Stimulated activated CD4-positive, alpha-beta T cell treated with anti-CD3 and anti-CD28 coated beads, Interleukin-4, amount 100 ng/mL, for 48 hours (primary cell): Measurements from ENCODE around the gene FMN2.

Experiments
- DNase-seq, 2 donors: peaks; one replicate each; pipeline ENCODE4 v3.0.0-alpha.2; 2020; ENCODE audit warnings: low read depth in 2 of 2

FMN2 gene

DNA sequence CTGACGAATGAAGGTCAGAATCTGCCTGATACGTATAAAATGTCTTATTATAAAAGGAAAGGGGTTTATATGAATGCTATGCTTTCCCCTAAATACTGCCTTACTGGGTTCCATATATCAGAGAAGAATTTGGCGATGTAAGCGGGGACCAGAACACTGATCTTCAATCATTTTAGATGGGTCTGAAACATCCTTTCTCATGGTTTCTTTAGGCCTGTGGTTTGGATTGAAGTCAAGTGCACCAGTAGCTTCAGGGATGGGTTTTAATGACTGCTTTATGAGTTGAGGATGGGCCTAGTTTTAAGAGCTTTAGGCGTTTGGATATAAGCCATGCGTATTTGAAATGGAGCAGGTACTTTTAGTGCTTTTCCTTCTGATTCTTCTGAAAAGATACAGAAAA lies 6.9 kb downstream of the FMN2 start:
- DNase-seq = no peak

DNA sequence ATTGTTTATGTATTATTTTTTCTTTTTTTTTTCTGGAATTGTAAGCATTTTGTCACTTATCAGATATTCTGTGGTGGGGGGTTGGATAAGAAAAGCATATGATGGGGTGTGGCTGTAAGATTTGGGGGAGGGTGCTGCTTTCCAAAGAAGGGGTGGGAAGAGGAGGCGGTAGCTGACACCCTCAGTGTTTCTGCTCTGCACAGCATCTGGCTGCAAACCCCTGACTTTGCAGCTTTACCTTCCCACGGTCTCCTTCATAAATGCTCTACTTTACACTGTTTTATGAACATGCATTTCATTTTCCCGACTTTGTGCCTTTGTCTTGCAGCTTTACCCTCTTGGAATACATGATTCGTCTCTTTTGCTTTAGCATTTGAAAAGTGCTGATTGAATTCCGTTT lies 7.6 kb downstream of the FMN2 start:
- DNase-seq = no peak

DNA sequence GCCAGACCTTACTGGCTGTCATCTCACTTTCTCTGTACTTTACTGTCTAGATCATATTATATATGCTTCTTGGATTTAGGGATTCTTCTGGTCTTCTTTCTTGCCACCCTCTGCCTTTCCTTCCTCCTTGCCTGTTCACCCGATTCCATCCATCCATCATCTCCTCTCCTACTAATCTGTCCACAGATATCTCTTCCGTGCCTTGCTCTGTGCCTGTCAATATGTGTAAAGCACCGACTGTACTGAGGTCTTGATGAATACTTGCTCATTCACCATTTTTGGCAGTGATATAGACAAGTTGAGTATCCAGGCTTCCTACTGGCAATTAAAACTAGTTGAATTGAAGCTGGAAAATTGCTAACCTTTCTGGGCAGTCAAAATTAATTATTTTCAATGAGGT lies 8.1 kb downstream of the FMN2 start:
- DNase-seq = no peak

DNA sequence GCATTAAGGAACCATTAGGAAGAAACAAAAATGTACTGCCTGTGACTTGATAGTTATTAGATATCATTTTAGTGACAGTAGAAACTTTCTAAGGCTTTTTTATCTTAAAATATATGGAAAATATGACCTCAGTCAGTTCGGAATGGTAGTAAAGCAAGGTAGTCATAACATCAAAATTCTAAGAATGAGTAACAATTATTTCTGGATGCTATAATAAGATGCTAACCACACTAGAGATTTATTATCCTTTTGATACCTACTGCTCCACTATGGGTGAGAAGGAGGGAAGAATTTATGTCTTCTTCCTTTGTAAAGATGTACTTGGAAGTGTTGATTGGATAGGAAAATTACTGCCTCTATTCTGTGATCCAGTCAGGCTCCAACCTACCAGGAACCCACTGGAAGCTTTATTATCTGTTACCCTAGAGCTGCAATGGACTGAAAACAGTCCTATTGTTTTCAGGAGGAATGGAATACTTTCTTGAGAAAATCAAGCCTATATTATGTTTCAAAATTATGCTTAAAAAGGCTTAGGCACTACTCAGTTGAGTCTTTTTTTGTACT lies 8.8 kb downstream of the FMN2 start:
- DNase-seq = no peak

DNA sequence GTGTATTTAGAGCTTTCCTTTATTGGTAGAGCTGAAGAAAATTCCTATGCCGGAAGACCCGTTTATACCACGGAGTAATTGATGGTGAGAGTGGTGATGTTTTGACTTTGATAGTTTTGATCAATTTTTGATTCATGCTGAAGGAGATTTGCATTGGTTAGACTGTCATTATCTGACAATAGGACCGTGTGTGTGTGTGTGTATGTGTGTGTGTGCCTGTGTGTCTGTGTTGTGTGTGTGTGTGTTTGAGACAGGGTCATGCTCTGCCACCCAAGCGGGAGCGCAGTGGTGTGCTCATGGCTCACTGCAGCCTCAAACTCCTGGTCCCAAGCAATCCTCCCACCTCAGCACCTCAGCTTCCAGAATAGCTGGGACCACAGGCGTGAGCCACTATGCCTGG lies 9.6 kb downstream of the FMN2 start:
- no peak for DNase-seq

DNA sequence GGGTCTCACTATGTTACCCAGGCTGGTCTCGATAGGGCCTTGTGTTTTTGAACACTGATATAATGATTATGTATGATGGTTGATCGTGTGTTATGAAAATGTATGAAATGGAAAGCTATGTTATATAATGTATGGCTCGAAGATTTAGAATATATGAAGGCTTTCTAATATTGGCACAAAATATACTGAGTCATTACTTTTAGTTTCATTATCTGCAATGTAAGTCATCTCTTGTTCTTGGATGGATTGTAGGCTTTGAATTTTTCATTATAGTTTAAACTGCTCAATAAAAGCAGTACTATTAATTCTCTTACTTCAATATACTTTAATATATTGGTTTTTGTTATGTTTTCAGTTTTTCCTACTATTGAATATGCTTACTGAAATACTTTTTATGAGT lies 10.1 kb downstream of the FMN2 start:
- no peak for DNase-seq

DNA sequence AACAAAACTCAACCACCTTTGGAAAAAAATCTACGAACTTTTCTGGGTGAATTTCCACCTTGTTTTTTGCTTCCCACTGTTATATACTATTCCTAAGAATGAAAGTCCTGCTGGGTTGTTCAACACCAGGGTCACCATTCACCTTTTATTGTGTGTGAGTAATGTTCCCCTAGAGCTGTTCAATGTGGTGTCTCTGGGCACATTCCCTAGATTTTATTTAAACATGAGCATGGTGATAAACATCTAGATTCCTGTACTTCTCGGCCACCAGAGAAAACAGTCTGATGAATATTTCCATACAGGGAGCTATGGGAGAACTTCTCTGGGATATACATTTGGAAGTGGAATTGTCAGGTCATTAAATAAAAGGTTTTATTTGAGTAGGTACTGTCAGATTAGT lies 13.0 kb downstream of the FMN2 start:
- DNase-seq = no peak

DNA sequence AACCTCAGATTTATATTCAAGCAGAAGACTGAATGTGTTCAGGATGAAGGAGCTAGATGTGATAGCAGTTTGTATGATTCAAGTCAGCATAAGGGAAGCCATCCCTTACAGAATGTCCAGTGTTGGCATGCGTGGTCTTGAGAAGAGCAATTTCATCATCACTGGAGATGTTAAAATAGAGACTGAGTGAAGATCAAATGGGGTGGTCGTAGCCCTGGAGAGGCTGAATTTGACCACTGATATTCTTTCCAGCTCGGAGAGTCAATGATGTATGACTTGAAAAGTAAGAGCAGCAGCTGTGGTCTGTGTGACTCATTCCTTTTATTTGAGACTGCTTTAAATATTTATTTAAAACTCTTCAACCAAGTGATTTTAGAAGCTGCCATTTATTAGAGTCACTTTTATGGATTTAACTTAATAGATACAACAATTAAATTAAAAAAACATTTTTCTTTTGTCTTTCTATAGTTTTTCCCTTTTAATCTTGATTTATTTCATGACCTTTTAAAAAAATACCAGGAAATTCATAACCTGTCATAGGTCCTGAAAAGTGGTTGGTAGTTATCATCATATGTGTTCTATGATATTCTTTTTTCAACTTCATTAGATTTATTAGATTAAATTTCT lies 15.5 kb downstream of the FMN2 start:
- no peak for DNase-seq

DNA sequence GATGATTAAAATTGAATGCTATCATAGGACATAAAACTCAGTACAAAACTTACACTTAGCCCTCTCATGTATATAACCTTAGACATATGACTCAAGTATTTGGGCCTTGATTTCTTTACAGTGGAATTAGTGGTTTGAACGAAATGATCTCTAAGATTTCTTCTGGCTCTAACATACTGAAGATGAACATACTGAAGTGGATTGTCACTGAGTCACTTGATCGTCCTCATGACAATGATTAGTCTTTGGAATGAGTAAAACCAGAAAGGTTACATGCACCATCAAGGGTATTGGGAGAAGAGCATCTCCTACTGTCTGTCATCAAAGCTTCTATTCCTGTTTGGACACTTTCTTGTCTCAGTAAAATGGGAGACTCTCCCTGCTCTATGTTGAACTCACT lies 17.4 kb downstream of the FMN2 start:
- DNase-seq = no peak

DNA sequence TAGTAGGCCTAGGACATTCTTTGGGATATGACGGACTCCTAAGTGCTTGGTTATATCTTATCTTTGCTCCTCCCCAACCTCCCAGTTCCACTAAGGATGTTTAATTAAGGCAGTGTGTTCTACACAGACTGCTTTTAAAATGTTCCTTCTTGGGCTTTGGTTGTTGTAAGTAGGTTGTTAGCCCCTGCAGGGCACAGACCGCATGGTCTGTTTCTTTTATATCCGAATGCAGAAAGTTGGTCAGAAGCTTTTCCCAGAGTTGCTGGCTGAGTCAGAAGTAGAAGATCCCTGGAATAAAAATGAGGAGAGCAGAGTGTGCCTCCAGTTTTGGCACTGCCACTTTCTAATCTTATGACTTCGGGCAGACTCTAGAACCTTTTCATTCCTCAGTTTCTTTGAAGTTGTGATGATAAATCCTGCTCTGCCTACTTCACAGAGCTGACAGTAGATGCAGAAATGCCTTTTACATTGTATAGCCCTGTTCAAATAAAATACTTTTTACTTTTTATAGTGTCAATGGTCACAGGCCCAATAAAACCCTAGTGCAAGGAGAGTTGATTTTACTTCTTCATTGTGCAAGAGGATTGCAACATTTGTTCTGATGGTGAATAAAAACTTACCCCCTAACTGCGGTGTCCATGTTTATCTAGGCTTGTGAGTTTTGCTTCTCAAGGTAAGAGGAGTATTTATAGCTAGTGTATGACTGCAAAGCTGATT lies 18.4 kb downstream of the FMN2 start:
- DNase-seq = no peak

DNA sequence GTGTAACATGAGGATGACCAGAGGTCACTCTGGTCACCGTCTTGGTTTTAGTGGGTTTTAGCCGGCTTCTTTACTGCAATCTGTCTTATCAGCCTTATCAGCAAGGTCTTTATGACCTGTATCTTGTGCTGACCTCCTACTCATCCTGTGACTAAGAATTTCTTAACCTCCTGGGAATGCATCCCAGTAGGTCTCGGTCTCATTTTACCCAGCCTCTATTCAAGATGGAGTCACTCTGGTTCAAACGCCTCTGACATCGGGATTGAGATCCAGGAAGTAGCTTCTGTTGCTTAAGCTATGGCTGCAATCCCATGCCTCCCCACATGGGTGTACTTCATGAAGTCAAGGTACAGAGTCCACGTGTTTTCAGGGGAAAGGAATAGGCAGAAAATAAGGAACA lies 19.9 kb downstream of the FMN2 start:
- DNase-seq = no peak

DNA sequence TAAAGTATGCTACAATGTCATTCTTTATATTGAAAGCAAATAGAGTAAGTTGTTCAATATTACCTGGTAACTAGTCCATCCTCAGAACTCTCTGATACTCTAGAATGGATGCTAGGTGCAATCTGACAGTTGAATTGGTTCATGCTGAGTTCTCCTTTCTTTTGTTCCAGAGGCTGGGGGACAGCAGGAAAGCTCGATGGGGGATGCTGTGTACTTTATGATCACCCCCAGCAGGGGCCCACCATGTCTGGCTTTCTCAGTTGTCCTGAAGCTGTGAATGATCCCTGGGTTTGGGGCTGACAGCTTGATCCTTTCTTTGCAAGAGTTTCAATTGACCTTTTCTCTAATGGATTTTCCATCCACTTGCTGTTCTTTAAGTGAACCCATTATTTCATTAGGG lies 22.5 kb downstream of the FMN2 start:
- no peak for DNase-seq

DNA sequence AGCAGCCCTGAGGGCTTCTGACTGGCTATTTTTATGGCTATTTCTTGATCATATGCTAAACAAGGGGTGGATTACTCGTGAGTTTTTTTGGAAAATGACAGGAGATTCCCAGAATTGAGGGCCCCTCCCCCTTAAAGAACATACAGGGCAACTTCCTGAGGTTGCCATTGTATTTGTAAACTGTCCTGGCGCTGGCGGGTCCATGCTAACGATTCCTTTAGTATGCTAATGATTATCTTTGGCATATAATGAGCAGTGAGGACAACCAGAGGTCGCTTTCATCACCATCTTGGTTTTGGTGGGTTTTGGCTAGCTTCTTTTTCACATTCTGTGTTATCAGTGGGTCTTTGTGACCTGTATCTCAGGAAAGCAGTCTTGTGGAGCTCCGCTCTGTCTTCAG lies 24.1 kb downstream of the FMN2 start:
- DNase-seq = no peak

DNA sequence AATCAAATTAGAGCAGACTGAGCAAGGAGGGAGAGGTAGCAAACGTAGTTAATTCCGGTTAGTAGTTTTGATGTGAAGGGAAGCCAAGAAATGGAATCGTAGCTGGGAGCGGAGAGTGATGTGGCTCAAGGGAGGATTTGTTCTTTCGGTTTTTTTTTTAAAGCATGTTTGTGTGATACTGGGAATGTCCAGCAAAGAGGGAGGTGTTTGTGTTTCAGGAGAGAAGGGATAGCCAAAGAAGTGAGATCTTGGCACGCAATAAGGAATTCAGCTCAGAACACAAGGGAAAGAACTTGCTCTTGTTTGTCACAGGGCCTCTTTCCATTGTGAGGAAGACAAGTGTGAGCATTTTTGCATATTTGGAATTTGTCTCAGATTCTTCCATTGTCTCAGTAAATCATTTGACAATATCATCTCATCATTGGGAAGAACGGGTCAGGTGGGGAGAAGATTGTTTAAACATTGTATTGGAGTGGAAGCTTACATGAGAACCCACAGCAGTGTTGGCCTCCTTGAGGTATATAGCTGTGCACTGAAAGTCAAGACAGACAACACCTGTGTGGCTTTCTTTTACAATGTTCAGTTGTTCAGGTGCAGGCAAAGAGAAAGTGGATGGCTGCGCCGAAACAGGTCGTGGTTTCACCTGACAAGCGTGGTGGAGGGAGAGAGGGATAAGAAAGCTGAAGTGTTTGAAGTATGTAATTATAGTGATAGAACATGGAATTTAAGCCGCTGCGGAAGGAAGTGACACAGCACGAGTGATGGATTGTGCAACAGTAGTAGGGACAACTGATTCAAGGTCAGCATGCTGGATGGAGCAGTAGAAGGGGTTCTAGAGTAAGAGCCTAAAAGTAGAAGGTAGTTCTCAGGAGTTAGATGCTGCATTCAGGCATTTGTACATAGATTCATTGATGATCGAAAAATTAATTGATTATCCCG lies 25.4 kb downstream of the FMN2 start:
- no peak for DNase-seq

DNA sequence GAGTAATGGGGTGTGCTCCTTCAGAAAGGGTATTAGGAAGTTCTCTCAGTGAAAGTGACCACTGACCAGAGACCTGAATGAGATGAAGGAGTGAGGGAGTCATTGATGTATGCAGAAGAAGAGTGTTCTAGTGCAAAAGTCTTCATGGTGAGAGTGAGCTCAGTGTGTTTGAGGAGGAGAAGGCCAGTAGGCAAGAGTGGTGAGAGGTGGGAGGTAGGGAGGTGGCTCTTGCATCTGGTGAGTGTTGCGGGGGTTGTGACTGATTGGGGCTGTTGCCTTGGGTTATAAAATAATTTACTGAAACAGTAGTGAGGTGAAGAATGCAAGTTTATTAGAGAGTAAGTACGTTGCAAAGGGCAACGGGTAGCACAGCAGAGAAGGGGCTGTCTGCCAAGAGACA lies 26.2 kb downstream of the FMN2 start:
- DNase-seq = no peak

DNA sequence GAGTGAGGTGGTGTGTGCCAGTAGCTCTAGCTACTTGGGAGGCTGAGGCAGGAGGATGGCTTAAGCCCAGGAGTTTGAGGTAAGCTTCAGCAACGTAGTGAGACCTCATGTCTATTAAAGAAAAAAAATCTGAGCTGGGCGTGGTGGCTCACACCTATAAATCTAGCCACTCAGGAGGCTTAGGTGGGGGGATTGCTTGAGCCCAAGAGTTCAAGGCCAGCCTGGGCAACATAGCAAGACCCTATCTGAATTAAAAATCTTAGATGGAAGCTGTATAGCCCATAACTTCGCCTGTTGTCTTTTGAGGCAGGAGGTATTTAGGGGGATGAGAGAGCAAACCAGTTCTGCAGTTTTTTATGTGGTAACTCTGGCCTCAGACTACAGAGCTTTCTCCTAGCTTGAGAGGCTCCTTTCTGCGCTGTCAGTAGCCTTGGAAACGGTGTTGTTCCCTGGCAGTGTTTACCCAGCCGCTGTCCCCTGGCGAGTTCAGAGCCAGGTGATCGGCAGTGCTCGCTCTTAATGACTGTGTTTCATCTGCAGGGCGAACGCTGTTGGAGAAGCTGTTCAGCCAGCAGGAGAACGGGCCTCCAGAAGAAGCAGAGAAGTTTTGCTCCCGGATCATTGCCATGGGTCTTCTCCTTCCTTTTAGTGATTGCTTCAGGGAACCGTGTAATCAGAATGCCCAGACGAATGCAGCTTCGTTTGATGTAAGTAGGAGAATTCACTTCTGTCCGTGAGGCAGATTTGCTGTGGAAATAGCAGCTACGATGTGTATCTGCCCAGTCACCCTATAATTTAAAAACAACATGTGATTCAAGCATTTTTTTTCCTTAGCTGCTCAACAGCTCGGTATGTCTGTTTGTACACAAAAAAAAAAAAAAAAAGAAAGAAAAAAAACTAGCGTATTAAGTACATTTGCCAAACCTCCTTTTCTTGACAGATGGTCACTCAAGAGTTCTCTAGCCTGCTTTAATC lies 31.2 kb downstream of the FMN2 start:
- DNase-seq = no peak

DNA sequence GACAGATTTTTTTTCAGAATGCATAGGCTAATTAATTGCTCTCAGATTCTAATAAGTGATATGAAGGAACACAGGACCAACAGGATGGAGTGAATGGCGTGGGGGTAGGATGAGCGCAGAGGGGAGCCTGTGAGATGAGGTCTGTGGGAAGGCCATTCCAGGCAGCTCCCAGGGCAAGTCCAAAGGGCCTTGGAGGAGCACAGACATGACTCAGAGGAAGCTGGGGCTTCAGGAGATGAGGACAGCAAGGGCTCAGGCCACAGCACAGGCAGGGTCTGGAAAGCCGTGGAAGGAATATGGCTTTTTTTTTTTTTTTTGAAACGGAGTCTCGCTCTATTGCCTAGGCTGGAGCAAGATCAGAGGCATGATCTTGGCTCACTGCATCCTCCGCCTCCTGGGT lies 35.1 kb downstream of the FMN2 start:
- DNase-seq = no peak

DNA sequence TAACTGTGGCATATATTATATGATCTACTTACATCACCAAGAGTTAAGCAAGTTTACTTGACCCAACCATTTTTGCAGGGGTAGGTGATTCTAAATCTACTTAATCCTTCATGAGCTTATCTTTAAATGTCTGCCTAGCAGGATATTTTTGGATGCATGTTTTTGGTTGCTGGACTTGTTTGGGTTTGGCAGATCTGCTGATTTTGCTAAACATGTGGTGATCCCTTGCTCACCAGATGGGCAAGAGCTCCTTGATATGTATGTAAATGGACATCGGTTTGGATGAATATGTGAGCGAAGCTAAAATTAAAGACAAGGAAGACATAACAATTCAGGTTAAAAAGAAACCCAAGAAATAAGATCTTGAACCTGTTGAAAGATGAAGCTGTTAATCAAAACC lies 36.7 kb downstream of the FMN2 start:
- no peak for DNase-seq

DNA sequence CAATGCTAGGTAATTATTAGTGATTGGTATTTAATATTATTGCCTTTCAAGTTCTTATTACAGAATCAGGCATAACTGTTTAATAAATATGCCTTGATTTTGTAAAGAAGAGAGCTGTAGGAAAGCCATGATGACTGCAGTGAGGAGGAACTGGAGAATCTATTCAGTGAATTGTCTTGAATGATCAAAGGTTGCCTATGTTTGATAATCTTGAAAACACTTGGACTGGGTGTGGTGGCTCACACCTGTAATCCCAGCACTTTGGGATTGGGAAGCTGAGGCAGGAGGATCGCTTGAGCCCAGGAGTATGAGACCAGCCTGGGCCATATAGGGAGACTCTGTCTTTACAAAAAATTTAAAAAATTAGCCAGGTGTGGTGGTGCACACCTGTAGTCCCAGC lies 42.4 kb downstream of the FMN2 start:
- DNase-seq = no peak

DNA sequence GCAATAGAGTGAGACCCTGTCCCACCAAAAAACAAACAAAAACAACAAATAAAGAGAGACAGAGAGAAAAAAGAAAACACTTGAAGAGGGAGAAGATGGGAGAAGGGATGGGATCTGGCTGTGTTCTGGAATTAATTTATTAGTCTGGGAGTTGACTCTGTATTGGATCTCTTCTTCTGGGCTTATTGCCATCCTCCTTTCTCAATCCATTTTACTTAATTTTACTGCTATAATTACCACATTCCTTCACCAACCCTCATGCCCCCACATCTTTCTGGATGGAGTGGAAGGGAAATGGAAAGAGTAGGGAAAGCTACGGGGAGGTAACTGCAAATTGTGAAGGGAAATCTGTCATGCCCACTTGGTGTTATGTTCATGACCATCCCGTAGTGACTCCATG lies 42.9 kb downstream of the FMN2 start:
- DNase-seq = no peak

DNA sequence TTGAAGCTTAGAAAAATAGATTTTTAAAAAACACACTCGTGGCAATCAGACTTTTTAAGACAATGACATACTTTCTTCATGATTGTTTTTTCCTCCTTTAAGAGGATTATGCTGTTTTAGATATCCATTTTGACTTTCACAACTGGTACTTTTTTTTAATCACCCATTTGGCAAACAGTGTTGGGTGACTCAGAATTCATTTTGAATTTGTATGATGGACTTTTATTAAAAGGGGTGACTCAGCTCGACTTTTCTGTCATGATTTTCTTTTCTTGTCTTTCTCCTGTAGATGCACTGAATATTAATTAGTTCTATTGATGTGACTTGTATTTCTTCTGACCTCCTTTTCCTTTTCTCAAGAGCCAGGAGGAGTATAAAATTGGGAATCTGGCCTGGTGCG lies 44.7 kb downstream of the FMN2 start:
- no peak for DNase-seq
